GM18519 (cell line): ENCODE results near the gene PPP2R5A.
"Not testable (repeated sequence)": the region's sequence is repeated elsewhere in the genome, so short reads cannot be mapped to it uniquely, and the experiment has no call there.

Source experiments
- ATAC-seq: cut with Tn5 transposase; IDR thresholded peaks from one replicate; pipeline ENCODE4 v1.9.1; 2021; ENCODE audit warnings: mild to moderate bottlenecking, moderate library complexity; ENCODE audit not compliant: unreplicated experiment, low FRiP score

Gene PPP2R5A

GRCh38 chr1:212267017-212267416 lies 18.2 kb upstream of the PPP2R5A start:
- no peak for ATAC-seq

GRCh38 chr1:212267460-212267859 lies 17.8 kb upstream of the PPP2R5A start:
- ATAC-seq: no peak

- ATAC-seq: no peak
Observed at GRCh38 chr1:212269306-212269705, 15.9 kb upstream of the PPP2R5A start.

GRCh38 chr1:212270564-212270963 lies 14.6 kb upstream of the PPP2R5A start:
- no peak for ATAC-seq

- ATAC-seq: no peak
Observed at GRCh38 chr1:212271234-212271633, 14.0 kb upstream of the PPP2R5A start.

- ATAC-seq: no peak
Observed at GRCh38 chr1:212271823-212272485, 13.3 kb upstream of the PPP2R5A start.

GRCh38 chr1:212281590-212281989 lies 3.6 kb upstream of the PPP2R5A start:
- no peak for ATAC-seq

- no peak for ATAC-seq
Observed at GRCh38 chr1:212283741-212284140, 1.5 kb upstream of the PPP2R5A start.

- no peak for ATAC-seq
Observed at GRCh38 chr1:212284332-212284743, 872 bp upstream of the PPP2R5A start.

GRCh38 chr1:212285685-212286555 lies 710 bp downstream of the PPP2R5A start:
- ATAC-seq: peak; percentile 8

GRCh38 chr1:212286556-212287131 lies 1.4 kb downstream of the PPP2R5A start:
- ATAC-seq: no peak

GRCh38 chr1:212287261-212287895 lies 2.2 kb downstream of the PPP2R5A start:
- ATAC-seq: no peak

GRCh38 chr1:212287995-212288394 lies 2.8 kb downstream of the PPP2R5A start:
- not testable (repeated sequence) for ATAC-seq

- ATAC-seq: no peak
Observed at GRCh38 chr1:212288615-212289014, 3.4 kb downstream of the PPP2R5A start.

- ATAC-seq: no peak
Observed at GRCh38 chr1:212289262-212290077, 4.3 kb downstream of the PPP2R5A start.

GRCh38 chr1:212290608-212291007 lies 5.4 kb downstream of the PPP2R5A start:
- ATAC-seq: no peak

- ATAC-seq: no peak
Observed at GRCh38 chr1:212291505-212292134, 6.4 kb downstream of the PPP2R5A start.

GRCh38 chr1:212292250-212293105 lies 7.3 kb downstream of the PPP2R5A start:
- ATAC-seq: no peak

GRCh38 chr1:212293579-212293978 lies 8.4 kb downstream of the PPP2R5A start:
- ATAC-seq: no peak
